IMR-90 (cell line): ENCODE data around the gene TAS2R38. TPM values are rescaled to one million over a fixed set of nuclear protein-coding genes. Genes with fewer than 3 reads are reported as not detected.

Experiments
- ATAC-seq: fragments of 200-7000 bp; cut with Tn5 transposase; 2 replicates; pipeline ENCODE4 v1.9.1; 2020; ENCODE audit warnings: low read depth, mild to moderate bottlenecking, moderate library complexity
- BruUV-seq: library from RNA; stranded (reverse); fragments of 400-500 nt; replicated peaks from 2 replicates; lab custom pipeline; 2021; lab: Mats Ljungman, UMichigan
- CTCF ChIA-PET: fragments of 300-600 bp; formaldehyde crosslinking; extraction: SDS; loops from one replicate; lab custom pipeline; 2021; ENCODE audit warnings: antibody characterized with exemption; lab: Yijun Ruan, JAX
- POLR2A ChIA-PET: fragments of 300-600 bp; sonication (Branson Sonifier 250); formaldehyde crosslinking; loops from one replicate; lab custom pipeline; 2022; ENCODE audit warnings: antibody characterized with exemption; ENCODE audit not compliant: unreplicated experiment; lab: Charles Lee
- DNase-seq: peaks from one replicate; pipeline ENCODE4 v3.0.0; 2013
- H2AFZ ChIP-seq: replicated peaks from 2 replicates; pipeline ENCODE3; 2013; ENCODE audit warnings: low read length, mild to moderate bottlenecking; ENCODE audit not compliant: poor library complexity
- H2AK5ac ChIP-seq: 2 replicates; pipeline ENCODE4 v1.6.1; 2013; ENCODE audit warnings: low read depth, low read length, inconsistent platforms
- H2AK9ac ChIP-seq: replicated peaks from 2 replicates; pipeline ENCODE3; 2013; ENCODE audit warnings: mild to moderate bottlenecking, low read depth, low read length, moderate library complexity; ENCODE audit not compliant: poor library complexity
- H2BK120ac ChIP-seq: 2 replicates; pipeline ENCODE4 v1.6.1; 2013; ENCODE audit warnings: low read depth, low read length, inconsistent platforms
- H2BK15ac ChIP-seq: 3 replicates; pipeline ENCODE4 v1.6.1; 2013; ENCODE audit warnings: low read depth, low read length, inconsistent platforms
- H2BK20ac ChIP-seq: 2 replicates; pipeline ENCODE4 v1.6.1; 2013; ENCODE audit warnings: low read depth, mild to moderate bottlenecking, inconsistent platforms, low read length, moderate library complexity
- H2BK5ac ChIP-seq: 2 replicates; pipeline ENCODE4 v1.6.1; 2013; ENCODE audit warnings: mild to moderate bottlenecking, low read depth, low read length, inconsistent platforms; ENCODE audit not compliant: poor library complexity, severe bottlenecking
- H3K14ac ChIP-seq: replicated peaks from 2 replicates; pipeline ENCODE4 v1.6.1; 2013; ENCODE audit warnings: low read depth, low read length, inconsistent platforms
- H3K18ac ChIP-seq: 2 replicates; pipeline ENCODE4 v1.6.1; 2013; ENCODE audit warnings: low read depth, low read length, control low read depth
- H3K23ac ChIP-seq: 2 replicates; pipeline ENCODE4 v1.6.1; 2013; ENCODE audit warnings: low read depth, low read length, inconsistent platforms
- H3K27ac ChIP-seq: 2 replicates; pipeline ENCODE4 v1.5.1; 2013; ENCODE audit warnings: mild to moderate bottlenecking, control low read depth, low read length; ENCODE audit not compliant: insufficient read depth
- H3K27me3 ChIP-seq: 2 replicates; pipeline ENCODE4 v1.6.1; 2013; ENCODE audit warnings: low read length; ENCODE audit not compliant: control insufficient read depth, insufficient read depth
- H3K36me3 ChIP-seq: 2 replicates; pipeline ENCODE4 v1.6.1; 2013; ENCODE audit warnings: low read length, mixed read lengths; ENCODE audit not compliant: control insufficient read depth, insufficient read depth
- H3K4ac ChIP-seq: 2 replicates; pipeline ENCODE4 v1.6.1; 2013; ENCODE audit warnings: low read depth, low read length, inconsistent platforms
- H3K4me1 ChIP-seq: 2 replicates; pipeline ENCODE4 v1.6.1; 2013; ENCODE audit warnings: low read length, mixed read lengths; ENCODE audit not compliant: control insufficient read depth, insufficient read depth
- H3K4me2 ChIP-seq: 2 replicates; pipeline ENCODE4 v1.6.1; 2013; ENCODE audit warnings: low read depth, mild to moderate bottlenecking, control low read depth, low read length, moderate library complexity
- H3K4me3 ChIP-seq: 2 replicates; pipeline ENCODE4 v1.5.1; 2013; ENCODE audit warnings: low read depth, mild to moderate bottlenecking, control low read depth, low read length, moderate library complexity; ENCODE audit not compliant: insufficient read depth
- H3K56ac ChIP-seq: 2 replicates; pipeline ENCODE4 v1.6.1; 2013; ENCODE audit warnings: low read length, inconsistent platforms; ENCODE audit not compliant: insufficient read depth; ENCODE audit errors: extremely low read depth
- H3K79me1 ChIP-seq, 2 experiments: 2 replicates each; pipeline ENCODE4 v1.6.1; 2013; ENCODE audit warnings: low read length in 2 of 2, inconsistent platforms in 1 of 2, low read depth in 1 of 2
- H3K9ac ChIP-seq: 2 replicates; pipeline ENCODE4 v1.6.1; 2013; ENCODE audit warnings: low read depth, low read length, control low read depth
- H3K9me1 ChIP-seq: 2 replicates; pipeline ENCODE4 v1.6.1; 2013; ENCODE audit warnings: low read length, inconsistent platforms; ENCODE audit not compliant: insufficient read depth
- H3K9me3 ChIP-seq: 2 replicates; pipeline ENCODE4 v1.6.1; 2013; ENCODE audit warnings: low read length; ENCODE audit not compliant: control insufficient read depth, insufficient read depth
- H4K20me1 ChIP-seq: 2 replicates; pipeline ENCODE4 v1.6.1; 2013; ENCODE audit warnings: low read length, inconsistent platforms; ENCODE audit not compliant: insufficient read depth
- H4K5ac ChIP-seq: 2 replicates; pipeline ENCODE4 v1.6.1; 2013; ENCODE audit warnings: mild to moderate bottlenecking, low read depth, low read length, control low read depth
- H4K8ac ChIP-seq, 2 experiments: 2 replicates each; pipeline ENCODE4 v1.6.1; 2013; ENCODE audit warnings: low read depth in 2 of 2, low read length in 2 of 2, control low read depth in 1 of 2, inconsistent platforms in 1 of 2
- H4K91ac ChIP-seq: 2 replicates; pipeline ENCODE4 v1.6.1; 2013; ENCODE audit warnings: low read depth, low read length, inconsistent platforms; ENCODE audit not compliant: insufficient read depth
- BHLHE40 ChIP-seq: fragments of 150-350 bp; IDR thresholded peaks from 2 replicates; pipeline ENCODE4 v1.6.1; 2016; ENCODE audit warnings: mild to moderate bottlenecking, low read depth, low read length
- CEBPB ChIP-seq: IDR thresholded peaks from 2 replicates; pipeline ENCODE4 v1.6.1; 2012; ENCODE audit warnings: low read depth, low read length, improper control_type of control experiment
- CHD1 ChIP-seq: IDR thresholded peaks from 2 replicates; pipeline ENCODE4 v1.6.1; 2012; ENCODE audit warnings: low read depth, low read length, improper control_type of control experiment
- CTCF ChIP-seq: conservative IDR thresholded peaks from 2 replicates; pipeline ENCODE4 v1.5.1; 2012; ENCODE audit warnings: mild to moderate bottlenecking, low read depth, low read length, improper control_type of control experiment
- FOS ChIP-seq: fragments of 150-350 bp; IDR thresholded peaks from 2 replicates; pipeline ENCODE4 v1.6.1; 2016; ENCODE audit warnings: low read depth, low read length
- MAFK ChIP-seq: IDR thresholded peaks from 2 replicates; pipeline ENCODE4 v1.6.1; 2012; ENCODE audit warnings: low read depth, low read length, improper control_type of control experiment
- MAZ ChIP-seq: IDR thresholded peaks from 2 replicates; pipeline ENCODE4 v1.6.1; 2012; ENCODE audit warnings: low read depth, mild to moderate bottlenecking, low read length, improper control_type of control experiment, moderate library complexity, borderline replicate concordance
- MXI1 ChIP-seq: IDR thresholded peaks from 2 replicates; pipeline ENCODE4 v1.6.1; 2012; ENCODE audit warnings: low read depth, mild to moderate bottlenecking, low read length, moderate library complexity, borderline replicate concordance
- NFE2L2 ChIP-seq: fragments of 150-350 bp; IDR thresholded peaks from 2 replicates; pipeline ENCODE4 v1.6.1; 2016; ENCODE audit warnings: low read depth, mild to moderate bottlenecking, low read length
- POLR2A ChIP-seq: IDR thresholded peaks from 2 replicates; pipeline ENCODE4 v1.6.1; 2012; ENCODE audit warnings: mild to moderate bottlenecking, low read depth, low read length
- RAD21 ChIP-seq: IDR thresholded peaks from 2 replicates; pipeline ENCODE4 v1.6.1; 2012; ENCODE audit warnings: low read length, improper control_type of control experiment
- RCOR1 ChIP-seq: IDR thresholded peaks from 2 replicates; pipeline ENCODE4 v1.6.1; 2012; ENCODE audit warnings: mild to moderate bottlenecking, low read length, improper control_type of control experiment; ENCODE audit not compliant: insufficient replicate concordance
- RFX5 ChIP-seq: IDR thresholded peaks from 2 replicates; pipeline ENCODE4 v1.8.0; 2012; ENCODE audit warnings: low read depth, mild to moderate bottlenecking, low read length, moderate library complexity
- SMC3 ChIP-seq: fragments of 150-350 bp; IDR thresholded peaks from 2 replicates; pipeline ENCODE4 v1.6.1; 2016; ENCODE audit warnings: low read depth, mild to moderate bottlenecking, antibody characterized with exemption, low read length, moderate library complexity
- WGBS, 2 experiments: methylation state at CpG; one replicate each; pipeline versions ENCODE4 v1.1.5 to v1.1.7; 2013; ENCODE audit warnings: missing lambda C conversion rate in 2 of 2; ENCODE audit not compliant: insufficient read length in 1 of 2; ENCODE audit errors: extremely low coverage in 2 of 2; 5-methylcytosine and 5-hydroxymethylcytosine counted together
- dilution Hi-C: fragments of 300-500 bp; cut with HindIII; formaldehyde crosslinking; loops from one replicate; pipeline ENCODE4 v1.14.3; 2018; ENCODE audit warnings: low sequenced_read_pairs; ENCODE audit not compliant: unreplicated experiment
- in situ Hi-C: fragments of 300-500 bp; cut with MboI; formaldehyde crosslinking; loops from 3 replicates; pipeline ENCODE4 v1.14.3; 2019; ENCODE audit warnings: low sequenced_read_pairs, inconsistent platforms, mixed read lengths
- intact Hi-C: fragments of 100-400 bp; cut with micrococcal nuclease; formaldehyde crosslinking; loops from 2 replicates; pipeline ENCODE4 v1.10.0; 2022
- polyA plus RNA-seq, 3 experiments: library from polyadenylated mRNA; depleted of rRNA; stranded (reverse); fragments of >200 nt; gene quantifications; 2 replicates each; pipeline ENCODE4 v1.2.3, GENCODE V29; 2012; ENCODE audit warnings: low replicate concordance in 1 of 3
- total RNA-seq: library from RNA; depleted of rRNA; stranded (reverse); fragments of >200 nt; gene quantifications from 2 replicates; pipeline ENCODE4 v1.2.3, GENCODE V29; 2012

TAS2R38 gene
- total and polyA plus RNA-seq, 2 of the 4 experiments (the other 2 are of a cell fraction), result not detected

- Histone ChIP-seq H3K9me3 (peaks cover 26% of the 10 kb centered on the region), H3K18ac (no peak overlapping the region), H2AK9ac (no peak overlapping the region), H2BK120ac (no peak overlapping the region), H3K36me3 (no peaks in the 10 kb centered on the region), H4K91ac (no peak overlapping the region), H3K56ac (no peak overlapping the region), H3K14ac (no peak overlapping the region), H3K79me1 (no peaks in the 10 kb centered on the region), H4K8ac (no peak overlapping the region), H2BK20ac (no peak overlapping the region), H3K9ac (no peak overlapping the region), H3K4me2 (no peak overlapping the region), H3K27me3 (no peaks in the 10 kb centered on the region), H2AFZ (no peak overlapping the region), H3K4ac (no peak overlapping the region), H4K20me1 (no peaks in the 10 kb centered on the region), H3K23ac (no peak overlapping the region), H3K27ac (no peak overlapping the region), H3K4me1 (no peaks in the 10 kb centered on the region), H2BK15ac (no peak overlapping the region), H3K9me1 (no peaks in the 10 kb centered on the region), H3K4me3 (no peak overlapping the region), H2BK5ac (no peak overlapping the region), H4K5ac (no peak overlapping the region), H2AK5ac (no peak overlapping the region)
- ChIA-PET CTCF (no interaction called here), POLR2A (no interaction called here)
- no TSS peak for BruUV-seq
- WGBS, 2 experiments, result 30% methylated on average over 2 of the region's 6 CpGs; no CpG with 5 or more reads in 1 of the 2 experiments
- intact Hi-C loops, result no loop called here
- in situ Hi-C loops, result no loop called here
- dilution Hi-C loops, result no loop called here
- no peak for ATAC-seq
- no peak for TF ChIP-seq MAZ
- no peak for TF ChIP-seq BHLHE40
- TF ChIP-seq SMC3, result no peak
- TF ChIP-seq RAD21, result no peak
- no peak for TF ChIP-seq RFX5
- no peak for TF ChIP-seq CEBPB
- no peak for TF ChIP-seq MXI1
- TF ChIP-seq CHD1, result no peak
- TF ChIP-seq NFE2L2, result no peak
- TF ChIP-seq POLR2A, result no peak
- no peak for TF ChIP-seq MAFK
- no peak for TF ChIP-seq RCOR1
- TF ChIP-seq CTCF, result no peak
- no peak for TF ChIP-seq FOS
- DNase-seq, result no peak
These were observed 17.6 kb upstream of the TAS2R38 start for GRCh38 chr7:141991140-141991539.
